ENCODE measurements around the gene PRKAA1. TPM values are rescaled to one million over a fixed set of nuclear protein-coding genes. Genes with fewer than 3 reads are reported as not detected.
A peak's percentile ranks its signal among the peaks of the same experiment; 100 is the strongest.
"Not testable (repeated sequence)": the region's sequence is repeated elsewhere in the genome, so short reads cannot be mapped to it uniquely, and the experiment has no call there.

PRKAA1 gene
- total and polyA plus RNA-seq, 3 experiments from 2014 or later = 46.7 to 79.4 (median 73.3) TPM

DNA sequence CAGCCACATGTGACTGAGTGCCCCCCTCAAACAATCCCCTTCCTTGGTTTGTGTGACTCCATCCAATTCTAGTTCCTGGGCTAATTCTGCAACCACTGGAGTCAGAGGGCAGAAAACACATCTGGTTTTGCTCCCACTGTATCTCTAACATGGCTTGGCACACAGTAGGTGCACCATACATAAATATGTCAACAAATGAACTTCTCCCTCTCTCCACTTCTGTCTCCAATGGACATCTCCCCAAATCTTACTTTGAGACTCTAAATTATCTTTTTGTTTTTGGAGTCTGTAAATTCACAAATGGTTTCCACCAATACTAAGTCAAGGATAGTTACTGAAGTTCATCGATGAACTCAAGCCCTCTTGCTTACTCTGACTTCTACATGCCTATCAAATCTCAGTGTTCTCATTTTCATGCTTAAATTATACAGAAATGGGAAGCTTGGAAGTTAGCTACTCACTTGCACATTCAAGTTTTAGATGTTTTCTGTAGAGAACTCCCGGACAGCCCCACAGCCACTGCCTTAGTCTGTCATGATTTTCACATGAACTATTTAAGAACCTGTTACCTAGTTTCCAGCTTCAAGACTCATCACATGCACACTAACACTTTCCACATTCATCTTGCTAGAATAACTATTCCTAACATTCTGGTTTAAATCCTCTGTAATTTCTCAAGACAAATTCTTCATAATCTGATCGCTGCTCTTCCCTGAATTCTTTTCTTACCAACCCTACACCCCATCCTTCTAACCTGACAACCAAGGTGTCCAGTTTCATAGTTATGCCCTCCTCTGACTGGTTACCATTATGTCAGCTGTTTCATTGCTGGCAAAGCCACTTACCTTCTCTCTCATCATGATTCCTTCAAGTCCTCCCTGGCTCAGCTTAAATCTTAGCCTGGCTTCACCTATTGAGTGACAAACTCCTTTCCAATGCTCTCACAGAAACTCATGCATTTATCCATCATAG lies 30.8 kb upstream of the PRKAA1 start:
- POLR2A ChIA-PET = interaction anchor here (0.6 kb wide), 1 partner anchor 9 kb away, joined by 3 read pairs; no protein-coding TSS in a partner anchor
- H3K9me3 ChIP-seq (ENCODE audit: low read length) = no peaks in the 10 kb centered on the region
- Mint-ChIP-seq H3K4me1 (peaks cover 41 to 62% (median 55%) of the 10 kb centered on the region in 3 donors), H3K36me3 (peaks cover 8 to 78% (median 30%) of the 10 kb centered on the region in 3 donors), H3K4me3 (no peak overlapping the region), H3K27me3 (peaks cover 0 to 2% of the 10 kb centered on the region in 2 donors), H3K9me3 (no peaks in the 10 kb centered on the region), H3K27ac (peak overlapping the region in 5 of 8 donors; percentile 1 to 64 (median 10))
- H3K27me3 ChIP-seq (ENCODE audit: insufficient read depth, low read length, poor library complexity, severe bottlenecking) = no peaks in the 10 kb centered on the region
- DNase-seq = no peak
- H3K36me3 ChIP-seq (ENCODE audit: insufficient read depth, low read length) = peaks cover 57% of the 10 kb centered on the region
- peaks cover 21% of the 10 kb centered on the region for H3K4me1 ChIP-seq (ENCODE audit: insufficient read depth, low read length)
- no peak overlapping the region for H3K27ac ChIP-seq (ENCODE audit: low read depth, low read length)
- no peak overlapping the region for H3K4me3 ChIP-seq (ENCODE audit: low read length)
- CTCF ChIA-PET = no interaction called here

DNA sequence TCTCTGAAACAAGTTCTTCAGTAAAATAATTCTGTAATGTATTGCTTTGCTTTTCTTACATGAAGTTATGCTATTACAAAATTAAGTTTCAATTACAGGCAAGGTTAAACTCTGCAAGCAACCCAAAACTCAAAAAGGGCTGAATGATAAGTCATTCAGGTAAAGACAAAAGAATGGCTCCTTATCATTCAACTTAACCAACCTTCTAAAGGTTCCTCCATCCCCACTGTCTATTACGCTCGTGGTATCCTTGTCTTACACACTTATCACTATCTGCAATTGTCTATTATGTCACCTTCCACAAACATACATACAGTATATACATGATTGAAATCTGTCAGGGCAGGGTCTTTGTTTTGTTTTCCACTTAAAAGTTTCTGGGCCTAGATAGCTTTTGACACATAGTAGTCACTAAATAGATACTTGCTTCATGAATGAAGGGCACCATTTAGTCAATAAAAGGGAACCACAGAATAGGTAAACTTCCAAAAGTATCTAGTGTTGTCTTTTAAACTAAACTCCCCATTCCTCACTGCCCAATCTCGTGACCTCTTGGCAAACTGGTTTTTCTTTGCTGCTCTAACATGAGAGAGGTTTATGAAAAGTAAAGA lies 30.0 kb upstream of the PRKAA1 start:
- Histone ChIP-seq H3K36me3 (ENCODE audit: insufficient read depth, low read length) (peaks cover 49% of the 10 kb centered on the region), H3K27ac (ENCODE audit: low read depth, low read length) (no peak overlapping the region), H3K4me1 (ENCODE audit: insufficient read depth, low read length) (peaks cover 13% of the 10 kb centered on the region), H3K27me3 (ENCODE audit: insufficient read depth, low read length, poor library complexity, severe bottlenecking) (no peaks in the 10 kb centered on the region), H3K9me3 (ENCODE audit: low read length) (no peaks in the 10 kb centered on the region), H3K4me3 (ENCODE audit: low read length) (no peak overlapping the region)
- ChIA-PET CTCF (no interaction called here), POLR2A (interaction anchor here (0.5 kb wide), 1 partner anchor 58 kb away, joined by 4 read pairs; no protein-coding TSS in a partner anchor)
- H3K36me3 Mint-ChIP-seq = peaks cover 7 to 70% (median 27%) of the 10 kb centered on the region in 3 donors
- H3K4me3 Mint-ChIP-seq = no peak overlapping the region
- no peak for DNase-seq
- peaks cover 0 to 2% of the 10 kb centered on the region in 2 donors for H3K27me3 Mint-ChIP-seq
- peaks cover 33 to 54% (median 46%) of the 10 kb centered on the region in 3 donors for H3K4me1 Mint-ChIP-seq
- H3K27ac Mint-ChIP-seq = peak overlapping the region in 6 of 8 donors; percentile 8 to 61 (median 22)
- H3K9me3 Mint-ChIP-seq = no peaks in the 10 kb centered on the region

DNA sequence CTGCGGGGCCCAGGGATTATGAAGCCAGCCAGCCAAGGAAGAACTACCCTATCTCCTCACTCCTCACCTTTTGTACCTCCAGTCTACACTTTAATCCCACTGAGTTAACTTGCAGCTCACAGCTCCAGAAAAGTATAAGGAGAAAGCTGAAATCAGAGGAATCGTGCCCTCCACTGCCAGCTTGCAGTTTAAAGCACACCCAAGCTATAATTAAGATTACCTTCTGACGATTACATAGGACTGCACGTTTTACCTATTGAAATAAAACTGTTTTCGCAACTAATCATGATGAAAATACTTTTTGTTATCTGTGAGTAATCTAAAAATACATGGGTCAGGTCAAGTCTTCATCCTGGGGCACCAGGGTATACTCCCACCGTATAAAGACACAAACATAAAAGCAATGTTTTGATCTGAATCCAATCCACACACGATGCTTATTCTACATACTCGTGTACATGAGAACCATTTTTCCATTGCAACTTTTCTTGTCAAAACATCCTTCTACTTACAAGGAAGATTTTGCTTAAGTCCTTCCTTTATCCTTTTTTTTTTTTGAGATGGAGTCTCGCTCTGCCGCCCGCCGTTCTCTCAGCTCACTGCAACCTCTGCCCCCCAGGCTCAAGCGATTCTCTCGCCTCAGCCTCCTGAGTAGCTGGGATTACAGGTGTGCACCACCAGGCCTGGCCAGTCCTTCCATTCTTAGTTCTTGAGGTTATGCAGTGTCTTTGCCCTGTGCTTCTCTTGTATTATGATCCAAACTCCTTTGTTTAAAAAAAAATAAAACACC lies 29.2 kb upstream of the PRKAA1 start:
- Mint-ChIP-seq H3K4me3 (peak overlapping the region in 1 of 7 donors; percentile 10), H3K9me3 (no peaks in the 10 kb centered on the region), H3K4me1 (peaks cover 25 to 47% (median 39%) of the 10 kb centered on the region in 3 donors), H3K27ac (peak overlapping the region in 4 of 8 donors; percentile 20 to 61 (median 30)), H3K27me3 (peaks cover 0 to 2% of the 10 kb centered on the region in 2 donors), H3K36me3 (peaks cover 7 to 62% (median 24%) of the 10 kb centered on the region in 3 donors)
- ChIA-PET CTCF (no interaction called here), POLR2A (interaction anchor here (0.5 kb wide), 1 partner anchor 57 kb away, joined by 4 read pairs; no protein-coding TSS in a partner anchor)
- H3K36me3 ChIP-seq (ENCODE audit: insufficient read depth, low read length) = peaks cover 43% of the 10 kb centered on the region
- no peaks in the 10 kb centered on the region for H3K9me3 ChIP-seq (ENCODE audit: low read length)
- no peak overlapping the region for H3K4me3 ChIP-seq (ENCODE audit: low read length)
- no peak overlapping the region for H3K27ac ChIP-seq (ENCODE audit: low read depth, low read length)
- DNase-seq = no peak
- H3K27me3 ChIP-seq (ENCODE audit: insufficient read depth, low read length, poor library complexity, severe bottlenecking) = no peaks in the 10 kb centered on the region
- peaks cover 7% of the 10 kb centered on the region for H3K4me1 ChIP-seq (ENCODE audit: insufficient read depth, low read length)

DNA sequence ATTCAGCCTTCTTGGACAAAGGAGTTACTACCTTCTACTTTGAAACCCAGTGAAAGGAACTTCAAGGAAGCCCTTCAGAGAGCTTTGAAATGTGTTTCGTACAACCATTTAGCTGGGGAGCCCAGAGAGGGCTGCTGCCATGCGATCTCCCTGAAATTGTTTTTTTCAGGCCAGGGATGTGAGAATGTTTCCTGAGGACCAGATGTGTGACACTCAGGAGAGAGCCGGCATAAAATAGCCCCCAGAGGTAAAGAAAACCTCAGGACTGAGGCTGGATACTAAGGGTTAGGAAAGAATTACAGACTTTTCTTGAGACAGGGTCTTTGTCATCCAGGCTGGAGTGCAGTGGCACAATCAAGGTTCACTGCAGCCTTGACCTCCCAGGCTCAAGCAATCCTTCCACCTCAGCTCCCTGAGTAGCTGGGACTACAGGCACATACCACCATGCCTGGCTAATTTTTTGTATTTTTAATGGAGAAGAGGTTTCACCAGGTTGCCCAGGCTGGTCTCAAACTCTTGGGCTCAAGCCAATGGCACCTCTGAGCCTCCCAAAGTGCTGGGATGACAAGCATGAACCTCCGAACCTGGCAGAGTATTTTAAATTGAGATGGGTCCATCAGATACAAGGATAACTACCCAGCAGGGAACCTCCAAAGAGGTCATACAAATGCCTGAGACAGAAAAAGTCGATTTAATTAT lies 28.5 kb upstream of the PRKAA1 start:
- Mint-ChIP-seq H3K27ac (no peak overlapping the region), H3K9me3 (no peaks in the 10 kb centered on the region), H3K4me3 (peak overlapping the region in 1 of 7 donors; percentile 10), H3K36me3 (peaks cover under 1 to 55% (median 19%) of the 10 kb centered on the region in 3 donors), H3K27me3 (peaks cover 0 to 2% of the 10 kb centered on the region in 2 donors), H3K4me1 (peaks cover 18 to 39% (median 31%) of the 10 kb centered on the region in 3 donors)
- POLR2A ChIA-PET = no interaction called here
- CTCF ChIA-PET = no interaction called here
- no peak overlapping the region for H3K27ac ChIP-seq (ENCODE audit: low read depth, low read length)
- H3K9me3 ChIP-seq (ENCODE audit: low read length) = no peaks in the 10 kb centered on the region
- peaks cover under 1% of the 10 kb centered on the region for H3K4me1 ChIP-seq (ENCODE audit: insufficient read depth, low read length)
- H3K36me3 ChIP-seq (ENCODE audit: insufficient read depth, low read length) = peaks cover 36% of the 10 kb centered on the region
- no peak overlapping the region for H3K4me3 ChIP-seq (ENCODE audit: low read length)
- H3K27me3 ChIP-seq (ENCODE audit: insufficient read depth, low read length, poor library complexity, severe bottlenecking) = no peaks in the 10 kb centered on the region
- no peak for DNase-seq

DNA sequence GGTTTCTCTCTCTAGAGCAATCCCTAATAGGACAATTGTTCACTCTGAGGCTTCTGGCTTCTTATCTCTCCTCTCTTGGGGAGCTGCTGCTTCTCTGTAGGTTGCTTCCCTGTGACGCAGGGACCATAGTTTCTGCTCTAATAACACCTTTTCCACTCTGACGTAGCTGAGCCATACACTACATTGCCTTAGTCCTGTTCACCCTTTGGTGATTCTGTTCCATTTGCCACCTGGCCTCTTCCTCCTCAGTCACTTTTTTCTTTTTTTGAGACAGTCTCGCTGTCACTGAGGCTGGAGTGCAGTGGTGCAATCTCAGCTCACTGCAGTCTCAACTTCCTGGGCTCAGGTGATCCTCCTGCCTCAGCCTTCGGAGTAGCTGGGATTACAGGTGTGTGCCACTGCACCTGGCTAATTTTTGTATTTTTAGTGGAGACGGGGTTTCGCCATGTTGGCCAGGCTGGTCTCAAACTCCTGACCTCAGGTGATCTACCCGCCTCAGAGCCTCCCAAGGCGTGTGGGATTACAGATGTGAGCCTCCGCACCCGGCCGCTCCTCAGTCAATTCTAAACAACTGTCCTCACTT lies 27.4 kb upstream of the PRKAA1 start:
- H3K9me3 ChIP-seq (ENCODE audit: low read length); CTCF ChIA-PET; H3K27me3 ChIP-seq (ENCODE audit: insufficient read depth, low read length, poor library complexity, severe bottlenecking); POLR2A ChIA-PET; H3K9me3 Mint-ChIP-seq; H3K27ac ChIP-seq (ENCODE audit: low read depth, low read length); H3K4me3 Mint-ChIP-seq; H3K27me3 Mint-ChIP-seq; DNase-seq; H3K4me3 ChIP-seq (ENCODE audit: low read length); H3K4me1 ChIP-seq (ENCODE audit: insufficient read depth, low read length): not testable (repeated sequence)
- Mint-ChIP-seq H3K36me3 (peaks cover 0 to 44% (median 17%) of the 10 kb centered on the region in 3 donors), H3K4me1 (peaks cover 18 to 33% (median 26%) of the 10 kb centered on the region in 3 donors), H3K27ac (peak overlapping the region in 2 of 8 donors; percentile 58 to 63)
- peaks cover 25% of the 10 kb centered on the region for H3K36me3 ChIP-seq (ENCODE audit: insufficient read depth, low read length)

DNA sequence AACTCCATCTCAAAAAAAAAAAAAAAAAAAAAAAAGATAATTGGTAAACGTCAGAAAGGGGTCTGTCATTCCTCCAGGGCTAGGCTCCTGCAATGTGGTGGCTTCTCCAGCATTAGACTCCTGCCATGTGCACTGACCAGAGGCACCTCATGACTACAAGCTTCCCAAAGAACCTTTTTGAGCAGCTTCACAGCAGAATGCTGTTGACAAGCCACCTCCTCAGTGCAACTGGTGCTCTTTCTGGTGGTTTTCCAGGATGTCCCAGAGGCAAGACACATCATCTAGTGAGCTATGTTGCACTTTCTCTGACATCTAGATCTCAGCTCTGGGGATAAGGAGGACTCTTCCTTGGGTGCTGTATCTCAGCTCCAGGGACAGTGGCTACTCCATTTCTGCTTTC lies 25.3 kb upstream of the PRKAA1 start:
- Mint-ChIP-seq H3K9me3 (no peaks in the 10 kb centered on the region), H3K27me3 (peaks cover 0 to 2% of the 10 kb centered on the region in 2 donors), H3K27ac (peak overlapping the region in 2 of 8 donors; percentile 13 to 35), H3K4me1 (peaks cover 7 to 14% (median 12%) of the 10 kb centered on the region in 3 donors), H3K4me3 (no peak overlapping the region), H3K36me3 (peaks cover 0 to 23% (median 8%) of the 10 kb centered on the region in 3 donors)
- no peaks in the 10 kb centered on the region for H3K27me3 ChIP-seq (ENCODE audit: insufficient read depth, low read length, poor library complexity, severe bottlenecking)
- peaks cover 14% of the 10 kb centered on the region for H3K36me3 ChIP-seq (ENCODE audit: insufficient read depth, low read length)
- H3K4me3 ChIP-seq (ENCODE audit: low read length) = no peak overlapping the region
- H3K9me3 ChIP-seq (ENCODE audit: low read length) = no peaks in the 10 kb centered on the region
- POLR2A ChIA-PET = interaction anchor here (0.7 to 1.4 kb wide), 2 partner anchors 11 to 20 kb away, joined by 5 to 7 read pairs; no protein-coding TSS in a partner anchor
- DNase-seq = no peak
- CTCF ChIA-PET = no interaction called here
- no peaks in the 10 kb centered on the region for H3K4me1 ChIP-seq (ENCODE audit: insufficient read depth, low read length)
- H3K27ac ChIP-seq (ENCODE audit: low read depth, low read length) = no peak overlapping the region

DNA sequence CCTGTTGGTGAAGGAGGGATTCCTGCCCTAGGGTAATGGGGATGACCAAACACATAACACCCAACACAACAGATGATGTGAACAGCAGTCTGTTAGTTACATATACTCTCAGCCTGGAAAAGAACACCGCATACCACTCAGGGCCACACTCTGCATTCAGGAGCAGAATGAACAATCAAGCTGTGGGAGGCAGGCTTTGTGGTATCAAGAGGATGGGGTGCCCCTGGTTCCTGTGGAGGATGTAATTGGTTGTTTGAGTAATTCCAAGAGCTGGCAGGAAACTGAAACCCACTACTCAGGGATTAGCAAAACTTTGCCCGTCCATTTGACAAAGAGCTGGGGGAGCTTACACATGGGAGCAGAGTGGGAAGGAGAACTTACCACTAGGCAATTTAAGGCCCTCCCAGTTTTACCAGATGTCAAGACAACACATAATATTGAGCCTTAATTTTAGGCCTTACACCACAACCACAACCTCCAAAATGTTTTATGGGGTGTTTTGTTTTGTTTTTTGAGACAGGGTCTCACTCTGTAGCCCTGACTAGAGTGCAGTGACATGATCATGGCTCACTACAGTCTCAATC lies 15.6 kb upstream of the PRKAA1 start:
- H3K4me3 ChIP-seq (ENCODE audit: low read length) = no peak overlapping the region
- Mint-ChIP-seq H3K4me1 (no peaks in the 10 kb centered on the region), H3K36me3 (peaks cover 0 to 5% (median 0%) of the 10 kb centered on the region in 3 donors), H3K4me3 (no peak overlapping the region), H3K27ac (no peak overlapping the region), H3K27me3 (no peaks in the 10 kb centered on the region), H3K9me3 (no peaks in the 10 kb centered on the region)
- no peaks in the 10 kb centered on the region for H3K4me1 ChIP-seq (ENCODE audit: insufficient read depth, low read length)
- no peaks in the 10 kb centered on the region for H3K36me3 ChIP-seq (ENCODE audit: insufficient read depth, low read length)
- H3K9me3 ChIP-seq (ENCODE audit: low read length) = no peaks in the 10 kb centered on the region
- no peaks in the 10 kb centered on the region for H3K27me3 ChIP-seq (ENCODE audit: insufficient read depth, low read length, poor library complexity, severe bottlenecking)
- POLR2A ChIA-PET = interaction anchor here (0.7 kb wide), 1 partner anchor 22 kb away, joined by 3 read pairs; the partner anchor contains the start of gene RPL37
- CTCF ChIA-PET = no interaction called here
- no peak for DNase-seq
- no peak overlapping the region for H3K27ac ChIP-seq (ENCODE audit: low read depth, low read length)

Data from CD8-positive, alpha-beta memory T cell (primary cell).